HG03442 (cell line): ENCODE data around the gene PPP6R2.
"Not testable (repeated sequence)": the region's sequence is repeated elsewhere in the genome, so short reads cannot be mapped to it uniquely, and the experiment has no call there.

Experiments used
- ATAC-seq: cut with Tn5 transposase; IDR thresholded peaks from one replicate; pipeline ENCODE4 v1.9.1; 2021; ENCODE audit warnings: mild to moderate bottlenecking, moderate library complexity; ENCODE audit not compliant: unreplicated experiment

The PPP6R2 gene

DNA sequence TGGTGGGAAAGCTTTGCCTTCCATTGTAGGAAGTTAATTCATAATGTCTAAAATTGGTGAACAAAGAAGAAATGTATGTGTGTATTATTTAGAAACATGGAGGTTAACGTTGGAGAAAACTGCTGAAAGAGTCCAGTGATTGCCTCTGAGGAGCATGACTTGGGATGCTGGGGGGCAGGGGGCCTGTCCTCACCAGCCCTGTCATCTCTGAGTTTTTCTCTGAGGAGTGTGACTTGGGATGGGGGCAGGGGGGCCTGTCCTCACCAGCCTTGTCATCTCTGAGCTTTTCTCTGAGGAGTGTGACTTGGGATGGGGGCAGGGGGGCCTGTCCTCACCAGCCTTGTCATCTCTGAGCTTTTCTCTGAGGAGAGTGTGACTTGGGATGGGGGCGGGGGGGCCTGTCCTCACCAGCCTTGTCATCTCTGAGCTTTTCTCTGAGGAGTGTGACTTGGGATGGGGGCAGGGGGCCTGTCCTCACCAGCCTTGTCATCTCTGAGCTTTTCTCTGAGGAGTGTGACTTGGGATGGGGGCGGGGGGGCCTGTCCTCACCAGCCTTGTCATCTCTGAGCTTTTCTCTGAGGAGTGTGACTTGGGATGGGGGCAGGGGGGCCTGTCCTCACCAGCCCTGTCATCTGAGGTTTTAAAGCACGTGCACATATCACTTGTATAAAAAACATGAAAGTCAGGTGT is 54.4 kb downstream of the PPP6R2 start:
- ATAC-seq: not testable (repeated sequence)

DNA sequence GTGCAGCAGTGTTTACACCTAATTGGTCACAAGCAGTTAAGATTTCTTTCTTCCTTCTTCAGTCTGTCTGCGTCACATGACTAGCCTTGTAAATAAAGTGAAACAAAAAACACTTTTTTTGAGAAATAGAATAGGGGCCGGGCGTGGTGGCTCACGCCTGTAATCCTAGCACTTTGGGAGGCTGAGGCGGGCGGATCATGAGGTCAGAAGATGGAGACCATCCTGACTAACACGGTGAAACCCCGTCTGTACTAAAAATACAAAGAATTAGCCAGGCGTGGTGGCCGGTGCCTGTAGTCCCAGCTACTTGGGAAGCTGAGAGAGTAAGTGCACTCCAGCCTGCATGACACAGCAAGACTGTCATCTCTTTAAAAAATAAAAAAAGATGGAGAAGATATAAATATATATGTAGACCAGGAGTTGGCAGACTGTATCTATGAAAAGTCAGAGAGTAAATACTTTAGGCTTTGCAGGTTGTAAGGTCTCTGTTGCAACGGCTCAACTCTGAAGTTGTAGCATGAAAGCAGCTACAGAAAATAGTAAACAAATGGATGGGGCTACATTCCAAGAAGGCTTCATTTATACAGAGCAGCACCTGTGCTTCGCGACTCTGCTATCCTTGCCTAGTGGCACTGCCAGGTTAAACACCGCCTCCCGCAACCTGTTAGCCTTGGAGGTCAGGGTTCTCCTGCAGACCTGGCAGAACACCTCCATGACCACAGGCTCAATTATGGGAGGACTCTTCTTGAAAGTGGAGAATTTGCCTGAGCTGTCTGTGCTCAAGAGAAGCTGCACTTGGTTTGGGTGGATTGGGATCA is 55.9 kb downstream of the PPP6R2 start:
- no peak for ATAC-seq

DNA sequence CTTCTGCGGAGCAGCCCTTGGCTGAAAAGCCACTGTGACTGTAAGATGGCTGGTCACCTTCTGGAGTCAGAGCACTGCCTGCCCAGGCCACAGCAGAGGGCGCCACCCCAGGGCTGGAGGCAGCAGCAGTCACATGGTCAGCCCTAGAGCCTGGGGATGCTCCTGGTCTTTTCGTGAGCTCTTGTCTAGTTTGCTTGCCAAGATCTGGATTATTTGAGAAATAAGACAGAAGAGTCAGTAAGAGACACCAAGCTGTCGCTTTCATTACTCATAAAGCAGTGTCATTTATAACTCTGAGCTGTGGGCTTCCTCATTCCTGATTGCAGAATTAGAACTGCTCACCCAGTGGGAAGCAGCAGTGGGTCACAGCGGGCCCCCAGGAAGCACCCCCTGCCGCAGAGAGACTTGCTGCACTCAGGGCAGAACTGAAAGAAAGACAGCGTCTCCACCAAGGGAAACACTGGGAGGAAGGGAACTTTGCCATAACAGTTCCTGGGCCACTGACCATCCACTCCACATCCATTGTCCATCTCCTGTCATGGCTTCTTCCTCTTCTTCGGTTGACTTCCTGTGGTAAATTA is 56.7 kb downstream of the PPP6R2 start:
- ATAC-seq: no peak

DNA sequence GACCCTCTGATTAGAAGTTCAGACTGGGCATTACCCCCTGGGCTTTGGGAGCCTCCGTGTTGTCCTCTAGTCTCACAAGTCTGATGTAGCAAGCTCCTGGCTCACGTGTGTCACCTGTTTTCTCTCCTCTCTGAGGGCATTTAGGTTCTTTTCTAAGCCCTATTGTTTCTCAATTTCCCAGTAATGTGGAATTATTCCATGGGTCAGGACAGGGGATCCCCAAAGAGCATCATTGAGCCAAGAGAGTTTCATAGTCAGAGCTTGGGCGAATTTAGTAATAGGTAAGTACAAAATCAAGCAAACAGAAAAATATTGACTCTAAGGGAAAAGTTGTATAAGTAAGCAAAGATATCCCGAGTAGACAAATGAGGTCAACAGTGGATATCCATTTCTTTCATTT is 57.3 kb downstream of the PPP6R2 start:
- no peak for ATAC-seq

DNA sequence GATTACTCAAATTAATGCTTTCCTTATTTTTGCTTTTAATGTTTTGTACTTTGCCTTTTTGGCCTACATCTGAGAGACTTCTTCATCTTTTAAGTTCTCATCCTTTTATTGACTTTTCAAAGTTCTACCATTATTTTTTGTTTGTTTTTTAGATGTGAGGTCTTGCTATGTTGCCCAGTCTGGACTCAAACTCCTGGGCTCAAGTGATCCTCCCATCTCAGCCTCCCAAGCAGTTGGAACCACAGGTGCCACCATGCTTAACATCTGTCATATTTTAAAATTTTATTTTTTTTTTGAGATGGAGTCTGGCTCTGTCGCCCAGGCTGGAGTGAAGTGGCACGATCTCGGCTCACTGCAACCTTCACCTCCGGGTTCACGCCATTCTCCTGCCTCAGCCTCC is 57.8 kb downstream of the PPP6R2 start:
- ATAC-seq: no peak

DNA sequence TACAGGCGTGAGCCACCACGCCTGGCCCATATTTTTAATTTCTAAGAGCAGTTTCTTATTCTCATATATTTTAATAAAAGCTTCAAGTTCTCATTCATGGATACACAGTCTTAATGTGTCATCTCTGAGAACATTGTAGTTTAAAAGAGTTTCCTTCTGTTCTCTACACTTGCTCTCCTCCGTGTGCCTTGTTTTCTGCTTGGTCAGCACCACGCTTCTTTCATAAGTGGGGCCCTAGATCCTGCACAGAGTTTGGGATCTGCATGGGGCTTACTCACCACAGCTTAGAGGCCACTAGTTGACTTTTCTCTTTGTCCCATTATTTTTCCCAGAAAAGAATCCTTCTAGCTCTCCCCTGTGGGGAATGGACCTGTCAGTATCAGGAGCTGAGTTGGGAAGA is 58.8 kb downstream of the PPP6R2 start:
- no peak for ATAC-seq

DNA sequence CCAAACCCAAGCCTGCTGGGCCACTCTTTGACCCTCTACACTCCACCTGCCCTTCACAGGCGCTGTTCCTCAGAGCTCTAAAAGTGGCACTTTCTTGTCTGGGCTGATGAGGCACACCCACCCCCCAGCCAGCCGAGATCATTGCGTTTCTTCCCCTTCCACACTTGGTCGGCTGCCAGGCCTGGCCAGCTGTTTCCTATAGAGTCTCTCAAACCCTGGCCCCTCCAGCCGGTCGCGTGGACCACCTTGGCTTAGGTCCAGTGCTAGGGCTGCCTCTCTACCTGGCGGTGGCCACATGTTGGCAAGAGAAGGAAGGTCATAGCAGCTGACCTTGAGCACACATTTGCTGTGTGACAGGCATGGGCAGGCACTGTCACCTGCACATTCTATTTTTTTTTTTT is 60.6 kb downstream of the PPP6R2 start:
- ATAC-seq: no peak

DNA sequence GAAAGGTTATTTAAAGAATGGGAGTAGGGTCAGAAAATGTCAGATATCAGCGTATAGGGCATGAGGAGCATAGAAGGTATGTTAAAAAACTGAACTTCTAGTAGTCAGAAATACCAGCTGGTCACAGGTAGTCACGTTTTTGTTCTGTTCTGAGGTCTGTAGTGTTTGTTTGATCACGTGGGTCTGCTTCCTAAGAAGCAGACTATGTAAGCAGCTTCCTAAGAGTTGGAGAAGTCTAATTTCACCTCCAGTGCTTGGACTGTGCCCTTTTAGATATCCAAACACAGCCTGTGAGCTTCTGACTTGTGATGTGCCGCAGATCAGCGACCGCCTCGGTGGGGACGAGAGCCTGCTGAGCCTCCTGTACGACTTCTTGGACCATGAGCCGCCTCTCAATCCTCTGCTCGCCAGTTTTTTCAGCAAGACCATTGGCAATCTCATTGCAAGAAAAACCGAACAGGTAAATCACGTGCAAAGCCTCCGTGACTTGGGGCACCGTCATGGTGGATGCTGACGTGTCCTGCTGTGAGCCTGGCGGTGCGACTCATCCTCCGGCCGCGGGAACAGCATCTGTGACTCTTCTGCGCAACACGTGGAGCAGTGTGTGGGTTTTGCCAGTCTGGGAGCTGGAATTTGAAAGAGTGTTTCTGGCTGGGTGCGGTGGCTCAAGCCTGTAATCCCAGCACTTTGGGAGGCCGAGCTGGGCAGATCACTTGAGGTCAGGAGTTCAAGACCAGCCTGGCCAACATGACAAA is 63.5 kb downstream of the PPP6R2 start:
- ATAC-seq: no peak

DNA sequence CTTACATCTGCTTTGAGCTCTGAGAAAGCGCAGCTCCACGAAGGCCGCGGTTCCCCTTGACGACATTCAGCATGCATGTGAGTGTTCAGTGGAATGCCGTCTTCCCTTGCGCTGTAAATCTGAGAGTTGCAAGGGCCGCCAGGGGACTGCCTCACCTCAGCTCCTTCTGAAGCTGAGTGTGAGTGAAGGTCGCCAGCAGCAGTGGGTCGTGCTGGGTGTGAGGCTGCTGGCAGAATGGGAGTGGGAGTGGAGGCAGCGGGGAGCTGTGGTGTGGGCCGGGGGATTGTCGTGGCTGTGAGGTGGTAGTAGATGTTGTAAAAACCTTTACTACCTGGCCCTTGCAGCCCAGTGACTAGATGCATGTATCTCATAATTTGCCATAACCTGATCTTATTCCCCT is 65.2 kb downstream of the PPP6R2 start:
- no peak for ATAC-seq

DNA sequence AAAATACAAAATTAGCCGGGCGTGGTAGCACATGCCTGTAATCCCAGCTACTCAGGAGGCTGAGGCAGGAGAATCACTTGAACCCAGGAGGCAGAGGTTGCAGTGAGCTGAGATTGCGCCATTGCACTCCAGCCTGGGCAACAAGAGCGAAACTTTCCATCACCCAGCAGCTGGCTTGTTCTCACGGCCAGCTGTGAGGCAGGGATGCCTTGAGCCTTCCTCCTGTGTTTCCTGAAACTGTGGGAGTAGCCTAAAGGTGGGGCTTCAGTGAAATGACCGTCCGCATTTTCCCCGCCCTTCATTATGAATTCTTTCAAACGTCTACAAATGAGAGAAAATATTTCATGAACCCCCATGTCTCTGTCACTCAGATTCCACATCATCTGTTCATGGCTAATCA is 65.8 kb downstream of the PPP6R2 start:
- not testable (repeated sequence) for ATAC-seq

DNA sequence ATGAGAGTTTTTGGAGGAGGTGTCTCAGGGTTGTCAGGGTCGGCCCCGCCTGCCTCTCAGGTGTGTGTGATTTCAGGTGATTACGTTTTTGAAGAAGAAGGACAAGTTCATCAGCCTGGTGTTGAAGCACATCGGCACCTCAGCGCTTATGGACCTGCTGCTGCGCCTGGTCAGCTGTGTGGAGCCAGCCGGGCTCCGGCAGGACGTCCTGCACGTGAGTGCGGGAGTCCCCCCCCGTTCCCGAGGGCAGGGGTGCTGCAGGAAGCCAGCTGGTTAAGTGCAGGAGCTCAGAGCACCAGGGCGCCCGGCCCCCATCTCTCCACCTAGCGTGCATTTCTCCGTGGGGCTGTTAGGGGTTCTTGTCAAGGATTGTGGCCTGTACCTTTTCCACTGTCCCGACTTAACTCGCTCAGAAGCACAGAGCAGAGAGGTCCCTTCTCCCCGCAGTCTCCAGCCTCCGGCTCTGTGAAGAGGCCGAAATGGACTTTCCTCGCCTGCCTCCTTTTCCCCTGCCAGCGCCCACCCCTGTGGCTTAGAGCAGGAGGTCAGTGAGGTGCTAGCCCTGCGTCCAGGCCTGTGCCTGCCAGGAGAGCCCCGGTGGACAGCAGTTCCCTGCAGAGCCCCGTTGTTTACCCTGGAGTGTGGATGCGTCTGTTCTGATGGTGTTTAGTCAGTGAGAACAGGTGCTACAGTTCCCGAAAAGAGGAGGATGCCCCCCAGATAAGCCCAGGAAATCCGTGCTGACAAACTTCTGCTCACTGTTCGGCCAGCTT is 71.5 kb downstream of the PPP6R2 start:
- no peak for ATAC-seq

DNA sequence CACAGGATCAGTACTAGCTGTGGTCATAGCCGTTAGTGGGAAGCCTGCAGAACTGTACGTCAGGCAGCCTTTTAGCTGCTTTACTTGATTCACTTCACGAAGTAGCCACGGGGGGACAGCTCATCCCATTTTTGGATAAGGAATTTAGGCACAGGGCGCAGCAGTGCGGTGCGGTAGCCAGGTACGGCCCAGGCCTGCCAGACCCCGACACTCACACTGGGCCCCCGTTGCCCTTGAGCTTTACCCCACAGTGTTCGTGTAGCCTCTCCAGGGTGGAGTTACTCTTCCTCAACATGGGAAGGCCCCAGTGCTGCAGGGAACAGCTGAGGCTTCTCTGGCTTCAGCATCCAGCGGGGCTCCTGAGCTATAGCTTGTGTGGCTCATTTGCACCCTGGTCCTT is 72.3 kb downstream of the PPP6R2 start:
- ATAC-seq: no peak

DNA sequence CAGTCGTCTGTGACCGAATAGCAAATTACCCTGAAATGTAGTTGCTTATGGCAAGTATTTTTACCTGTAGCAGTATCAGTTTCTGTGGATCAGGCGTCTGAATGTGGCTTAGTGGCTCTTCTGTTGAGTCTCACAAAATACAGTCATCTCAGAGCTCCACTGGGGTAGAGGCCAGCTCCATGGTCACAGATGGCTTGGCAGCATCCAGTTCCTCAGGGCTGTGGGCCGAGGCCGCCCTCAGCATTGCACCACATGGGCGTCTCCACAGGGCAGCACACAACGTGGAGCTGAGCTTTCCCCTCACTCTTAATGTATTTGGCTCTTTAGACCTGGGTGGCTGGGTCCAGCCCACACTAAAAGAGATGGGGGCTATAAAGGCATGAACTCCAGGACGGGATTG is 73.9 kb downstream of the PPP6R2 start:
- no peak for ATAC-seq

DNA sequence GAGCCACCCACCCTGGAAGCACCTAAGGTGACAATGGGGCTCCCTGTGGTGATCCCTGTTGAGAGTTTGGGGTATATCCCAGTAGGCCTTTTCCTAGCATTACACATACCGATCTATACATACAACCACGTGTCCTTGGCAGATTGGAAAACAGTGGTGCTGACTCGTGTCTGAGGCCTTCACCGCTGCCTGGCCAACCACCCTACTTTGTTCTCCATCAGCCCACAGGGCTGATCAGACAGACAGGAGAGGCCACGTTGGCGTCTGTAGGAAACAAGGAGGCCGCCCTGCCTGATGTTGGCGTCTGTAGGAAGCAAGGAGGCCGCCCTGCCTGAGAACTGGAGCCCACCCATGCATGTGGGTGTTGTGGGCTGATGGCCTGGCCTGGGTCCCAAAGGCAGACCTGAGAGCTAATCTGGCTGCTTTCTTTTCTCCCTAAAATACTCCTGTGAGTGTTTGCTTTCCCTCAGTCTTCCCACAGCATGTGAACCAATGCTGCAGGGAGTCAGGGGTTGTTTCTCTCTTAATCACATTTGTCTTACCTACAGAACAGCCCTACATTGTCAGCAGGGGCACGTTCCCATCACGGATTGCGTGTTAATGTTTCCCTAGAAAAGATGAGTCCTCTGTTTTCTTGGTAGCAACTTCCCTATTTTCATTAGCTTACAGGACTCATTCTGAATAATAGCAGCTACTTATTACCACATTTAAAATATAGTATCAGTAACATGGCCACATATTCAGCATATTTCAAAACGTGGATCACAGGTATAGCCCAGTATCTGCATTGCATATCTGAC is 74.5 kb downstream of the PPP6R2 start:
- no peak for ATAC-seq

DNA sequence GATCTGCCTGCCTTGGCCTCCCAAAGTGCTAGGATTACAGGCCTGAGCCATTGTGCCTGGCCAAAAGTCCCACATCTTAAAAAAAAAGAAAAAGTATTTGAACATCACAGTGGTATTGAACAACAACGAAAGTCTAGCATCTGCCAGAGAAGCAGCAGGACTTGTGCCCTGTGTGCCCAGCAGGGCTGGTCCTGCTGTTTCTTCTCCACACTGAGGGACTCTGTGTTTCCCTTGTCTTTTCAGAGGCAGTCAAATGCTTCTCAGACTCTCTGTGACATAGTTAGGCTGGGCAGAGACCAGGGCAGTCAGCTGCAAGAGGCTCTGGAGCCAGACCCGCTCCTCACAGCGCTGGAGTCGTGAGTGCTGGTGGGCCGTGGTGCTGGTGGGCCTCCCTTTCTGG is 75.5 kb downstream of the PPP6R2 start:
- ATAC-seq: no peak

DNA sequence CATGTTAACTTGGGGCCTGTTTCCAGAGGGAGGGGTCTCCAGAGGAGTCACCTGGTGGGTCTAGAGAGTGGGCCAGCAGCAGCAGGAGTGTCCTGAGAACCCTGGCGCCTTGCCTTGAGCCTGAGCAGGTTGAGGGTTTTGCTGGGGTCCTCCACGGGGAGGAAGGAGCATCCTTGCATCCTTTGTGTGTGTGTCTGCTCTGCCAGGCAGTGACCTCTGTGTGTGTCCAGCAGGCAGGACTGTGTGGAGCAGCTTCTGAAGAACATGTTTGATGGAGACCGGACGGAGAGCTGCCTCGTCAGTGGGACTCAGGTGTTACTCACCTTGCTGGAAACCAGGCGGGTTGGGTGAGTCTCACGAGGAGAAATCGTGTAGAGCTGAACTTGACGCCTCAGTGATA is 76.0 kb downstream of the PPP6R2 start:
- no peak for ATAC-seq

DNA sequence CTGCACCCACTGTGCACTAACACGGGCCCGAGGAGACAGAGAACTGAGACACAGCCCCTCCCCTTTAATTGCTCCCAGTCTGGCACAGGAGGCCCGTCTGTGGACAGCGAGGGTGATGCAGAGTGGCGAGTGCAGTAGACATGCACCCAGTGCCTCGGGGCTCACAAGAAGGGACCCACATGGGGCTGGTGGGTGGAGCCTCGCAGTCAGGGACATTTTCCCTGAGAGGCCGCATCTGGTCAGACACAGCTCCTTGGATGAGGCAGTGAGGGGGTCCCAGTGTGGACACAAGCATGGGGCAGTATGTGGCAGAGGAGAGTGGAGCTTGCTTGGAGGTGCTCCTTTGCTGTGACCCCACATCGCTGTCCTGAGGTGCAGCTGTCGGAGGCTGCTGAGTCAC is 76.9 kb downstream of the PPP6R2 start:
- ATAC-seq: no peak

DNA sequence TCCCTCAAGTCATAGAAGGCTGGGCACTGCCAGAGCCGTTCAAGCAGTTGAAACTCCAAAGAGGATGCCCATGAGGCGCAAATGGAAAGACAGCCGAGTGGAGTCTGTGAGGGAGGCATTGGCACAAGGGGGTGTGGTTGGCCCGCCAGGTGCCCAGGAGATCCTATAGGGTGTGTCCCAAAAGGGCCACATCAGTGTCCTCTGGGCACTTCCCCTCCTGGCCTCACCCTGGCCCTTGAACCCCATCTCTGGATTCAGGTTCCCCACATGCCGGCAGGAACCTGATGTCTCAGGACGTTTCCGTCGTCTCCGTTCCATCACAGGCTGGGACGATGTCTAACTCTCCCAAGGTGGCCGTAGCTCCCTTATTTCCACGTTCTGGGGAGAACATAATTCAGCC is 77.5 kb downstream of the PPP6R2 start:
- ATAC-seq: no peak

DNA sequence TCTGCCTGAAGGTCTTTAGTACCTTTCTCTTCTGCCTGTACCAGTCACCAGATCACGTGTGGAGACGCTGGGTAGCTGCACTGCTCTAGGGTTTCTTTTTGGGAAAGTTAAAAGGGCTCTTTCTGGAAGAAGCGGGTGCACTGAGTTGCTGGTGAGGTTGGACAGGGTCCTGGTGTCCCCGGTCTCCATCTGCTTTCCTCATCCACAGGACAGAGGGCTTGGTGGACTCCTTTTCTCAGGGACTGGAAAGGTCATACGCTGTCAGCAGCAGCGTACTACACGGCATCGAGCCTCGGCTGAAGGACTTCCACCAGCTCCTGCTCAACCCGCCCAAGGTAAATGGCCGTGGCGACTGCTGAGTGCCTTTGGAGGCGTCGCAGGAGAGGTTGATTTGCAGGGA is 78.9 kb downstream of the PPP6R2 start:
- ATAC-seq: no peak
